Right atrium auricular region (tissue), 2 donors: ENCODE results near the gene GMDS. TPM values are rescaled to one million over a fixed set of nuclear protein-coding genes. Genes with fewer than 3 reads are reported as not detected.

Experiments used
- DNase-seq: peaks from one replicate; pipeline ENCODE4 v3.0.0-alpha.2; 2019; ENCODE audit warnings: low spot score
- H3K27ac ChIP-seq, 2 donors: fragments of 200-600 bp; sonication (generic); 1 replicate in 1 of 2; 2 replicates in 1 of 2; pipeline ENCODE4 v1.5.1; 2016 to 2019
- H3K27me3 ChIP-seq, 2 donors: fragments of 200-600 bp; sonication (generic); one replicate each; pipeline versions ENCODE4 v1.5.1 to v1.6.0; 2017 to 2019
- H3K36me3 ChIP-seq: fragments of 200-600 bp; sonication (generic); one replicate; pipeline ENCODE4 v1.5.1; 2016
- H3K4me1 ChIP-seq, 2 donors: fragments of 200-600 bp; sonication (generic); one replicate each; pipeline versions ENCODE4 v1.5.1 to v1.6.0; 2017 to 2019
- H3K4me3 ChIP-seq, 2 donors: fragments of 200-600 bp; sonication (generic); 1 replicate in 1 of 2; 2 replicates in 1 of 2; pipeline ENCODE4 v1.5.1; 2017 to 2019; ENCODE audit warnings: mild to moderate bottlenecking in 1 of 2, moderate library complexity in 1 of 2
- H3K9me3 ChIP-seq, 2 donors: fragments of 200-600 bp; sonication (generic); one replicate each; pipeline ENCODE4 v1.5.1; 2019
- total RNA-seq, 2 donors: library from RNA; depleted of rRNA; stranded (reverse); fragments of >200 nt; gene quantifications; one replicate each; pipeline ENCODE4 v1.1.0, GENCODE V29; 2016
- TF ChIP-seq, protein P1 (sequence below), 2 donors: fragments of 200-600 bp; sonication (generic); IDR thresholded peaks; one replicate each; pipeline ENCODE4 v1.5.1; 2019; ENCODE audit warnings: antibody characterized with exemption in 2 of 2

GMDS gene
- total RNA-seq, 2 donors from 2014 or later, result 11.1 to 11.8 TPM

DNA sequence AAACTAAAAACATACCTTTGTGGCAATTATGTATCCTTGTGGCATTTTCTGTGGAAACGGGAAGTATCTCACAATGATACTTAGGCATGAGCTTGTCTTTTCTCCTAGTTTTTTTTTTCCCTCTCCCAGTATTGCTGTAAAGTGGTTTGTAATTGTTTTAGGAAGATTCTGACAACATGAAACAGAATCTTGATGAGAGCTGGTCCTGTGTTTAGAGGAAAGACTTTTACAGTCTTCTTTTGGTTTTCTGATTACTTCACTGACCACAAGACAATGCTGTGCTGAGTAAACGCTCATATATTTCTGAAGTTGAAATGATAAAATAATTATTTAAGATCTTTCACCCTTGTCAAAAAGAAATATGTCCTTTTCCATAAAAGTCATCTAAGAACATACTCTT, 434.5 kb downstream of the GMDS start:
- Histone ChIP-seq H3K9me3 (no peaks in the 10 kb centered on the region), H3K27me3 (no peaks in the 10 kb centered on the region), H3K27ac (no peak overlapping the region), H3K4me3 (no peak overlapping the region), H3K4me1 (no peaks in the 10 kb centered on the region), H3K36me3 (no peaks in the 10 kb centered on the region)
- DNase-seq, result no peak
- TF ChIP-seq, protein P1, sequence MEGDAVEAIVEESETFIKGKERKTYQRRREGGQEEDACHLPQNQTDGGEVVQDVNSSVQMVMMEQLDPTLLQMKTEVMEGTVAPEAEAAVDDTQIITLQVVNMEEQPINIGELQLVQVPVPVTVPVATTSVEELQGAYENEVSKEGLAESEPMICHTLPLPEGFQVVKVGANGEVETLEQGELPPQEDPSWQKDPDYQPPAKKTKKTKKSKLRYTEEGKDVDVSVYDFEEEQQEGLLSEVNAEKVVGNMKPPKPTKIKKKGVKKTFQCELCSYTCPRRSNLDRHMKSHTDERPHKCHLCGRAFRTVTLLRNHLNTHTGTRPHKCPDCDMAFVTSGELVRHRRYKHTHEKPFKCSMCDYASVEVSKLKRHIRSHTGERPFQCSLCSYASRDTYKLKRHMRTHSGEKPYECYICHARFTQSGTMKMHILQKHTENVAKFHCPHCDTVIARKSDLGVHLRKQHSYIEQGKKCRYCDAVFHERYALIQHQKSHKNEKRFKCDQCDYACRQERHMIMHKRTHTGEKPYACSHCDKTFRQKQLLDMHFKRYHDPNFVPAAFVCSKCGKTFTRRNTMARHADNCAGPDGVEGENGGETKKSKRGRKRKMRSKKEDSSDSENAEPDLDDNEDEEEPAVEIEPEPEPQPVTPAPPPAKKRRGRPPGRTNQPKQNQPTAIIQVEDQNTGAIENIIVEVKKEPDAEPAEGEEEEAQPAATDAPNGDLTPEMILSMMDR (IDR thresholded peaks at IDR 0.05), result no peak

DNA sequence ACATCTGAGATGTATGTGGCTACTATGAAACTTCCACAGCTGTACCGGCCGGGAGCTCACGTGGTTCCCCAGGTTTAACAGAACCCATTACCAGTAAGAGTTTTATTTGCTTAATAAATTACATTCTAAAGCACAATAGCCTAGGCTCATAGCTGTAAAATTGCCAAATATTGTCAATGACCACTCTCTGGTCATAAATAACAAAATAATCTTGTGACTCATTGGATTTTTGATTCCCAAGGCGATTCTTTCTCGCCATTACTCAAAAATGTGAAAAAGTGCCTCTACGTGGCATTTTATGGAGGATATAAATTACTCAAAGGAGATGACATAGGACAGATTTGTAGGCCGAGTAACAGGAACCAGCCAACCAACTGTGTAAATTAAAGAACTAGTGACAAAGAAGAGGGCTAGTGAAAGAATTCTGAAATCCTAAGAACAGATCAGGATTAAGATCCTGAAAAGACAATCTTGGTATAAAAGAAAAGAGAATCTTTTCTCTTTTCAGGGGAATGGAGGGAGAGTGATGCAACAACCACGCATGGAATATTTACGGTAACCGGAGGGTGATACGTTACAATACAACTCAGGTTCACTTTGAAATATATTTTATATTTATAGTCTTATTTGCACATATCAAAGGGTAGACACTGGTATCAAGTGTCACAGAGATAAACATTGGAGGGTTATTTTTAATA, 436.0 kb downstream of the GMDS start:
- Histone ChIP-seq H3K27me3 (no peaks in the 10 kb centered on the region), H3K4me1 (no peaks in the 10 kb centered on the region), H3K27ac (no peak overlapping the region), H3K36me3 (no peaks in the 10 kb centered on the region), H3K9me3 (no peaks in the 10 kb centered on the region), H3K4me3 (no peak overlapping the region)
- no peak for DNase-seq
- TF ChIP-seq, protein P1 (IDR thresholded peaks at IDR 0.05), result no peak

DNA sequence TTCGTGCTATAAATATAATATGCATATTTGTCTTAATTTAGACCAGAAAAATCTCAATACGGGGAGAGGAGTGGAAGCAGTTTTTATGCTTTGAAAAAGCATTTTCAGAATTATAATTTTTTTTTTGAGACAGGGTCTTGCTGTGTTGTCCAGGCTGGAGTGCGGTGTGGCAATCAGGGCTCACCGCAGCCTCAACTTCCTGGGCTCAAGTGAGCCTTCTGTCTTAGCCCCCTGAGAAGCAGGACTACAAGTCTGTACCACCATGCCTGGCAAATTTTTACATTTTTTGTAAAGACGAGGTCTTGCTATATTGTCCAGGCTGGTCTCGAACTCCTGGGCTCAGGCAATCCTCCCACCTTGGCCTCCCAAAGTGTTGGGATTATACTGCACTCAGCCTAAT, 438.5 kb downstream of the GMDS start:
- Histone ChIP-seq H3K9me3 (no peaks in the 10 kb centered on the region), H3K4me3 (no peak overlapping the region), H3K27me3 (no peaks in the 10 kb centered on the region), H3K27ac (no peak overlapping the region), H3K4me1 (no peaks in the 10 kb centered on the region), H3K36me3 (no peaks in the 10 kb centered on the region)
- TF ChIP-seq, protein P1 (IDR thresholded peaks at IDR 0.05), result no peak
- no peak for DNase-seq

DNA sequence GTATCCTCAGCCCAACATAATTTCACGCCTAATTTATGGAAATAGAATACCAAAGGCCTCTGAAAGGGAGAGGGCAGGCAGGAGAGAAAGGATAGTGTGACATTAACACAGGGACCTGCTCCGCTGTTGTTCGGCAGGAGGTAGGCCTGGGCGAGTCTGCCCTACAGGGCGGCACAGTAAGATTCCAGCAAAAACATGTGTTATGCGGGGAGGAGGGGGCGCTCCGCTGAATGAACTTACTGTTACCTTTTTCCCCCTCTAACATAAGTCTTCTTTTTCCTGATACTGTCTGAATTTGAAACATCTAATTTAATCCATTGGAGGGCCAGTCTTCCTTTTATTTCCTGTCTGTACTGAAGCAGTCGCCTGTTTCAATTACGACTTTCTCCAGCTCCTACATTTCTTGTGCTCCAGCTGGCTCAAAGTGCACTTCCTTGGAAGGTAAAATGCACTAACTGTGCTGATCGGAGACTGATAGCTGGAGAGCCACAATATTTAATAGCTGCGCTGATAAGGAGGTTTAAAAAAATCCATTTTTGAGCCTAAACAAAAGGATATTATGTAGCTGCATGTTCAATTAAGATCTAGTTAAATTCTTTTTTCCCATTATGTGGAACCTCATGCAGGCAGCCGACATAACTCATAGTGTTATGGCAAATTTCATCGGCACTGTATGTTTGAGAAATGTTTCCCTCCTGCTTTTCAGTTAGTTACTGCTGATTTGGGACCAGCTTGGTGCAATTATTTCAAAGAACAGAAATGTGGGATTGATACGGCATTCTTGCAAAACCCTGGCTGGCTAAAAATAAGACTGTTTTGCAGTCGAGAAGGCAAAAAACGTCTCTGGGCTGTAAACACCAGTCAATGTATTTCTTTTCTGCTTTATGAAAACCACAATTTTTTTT, 442.7 kb downstream of the GMDS start:
- no peak for DNase-seq
- Histone ChIP-seq H3K36me3 (no peaks in the 10 kb centered on the region), H3K27me3 (no peaks in the 10 kb centered on the region), H3K4me1 (peaks cover 0 to 7% of the 10 kb centered on the region in 2 donors), H3K4me3 (no peak overlapping the region), H3K27ac (no peak overlapping the region), H3K9me3 (no peaks in the 10 kb centered on the region)
- TF ChIP-seq, protein P1 (IDR thresholded peaks at IDR 0.05), result no peak

DNA sequence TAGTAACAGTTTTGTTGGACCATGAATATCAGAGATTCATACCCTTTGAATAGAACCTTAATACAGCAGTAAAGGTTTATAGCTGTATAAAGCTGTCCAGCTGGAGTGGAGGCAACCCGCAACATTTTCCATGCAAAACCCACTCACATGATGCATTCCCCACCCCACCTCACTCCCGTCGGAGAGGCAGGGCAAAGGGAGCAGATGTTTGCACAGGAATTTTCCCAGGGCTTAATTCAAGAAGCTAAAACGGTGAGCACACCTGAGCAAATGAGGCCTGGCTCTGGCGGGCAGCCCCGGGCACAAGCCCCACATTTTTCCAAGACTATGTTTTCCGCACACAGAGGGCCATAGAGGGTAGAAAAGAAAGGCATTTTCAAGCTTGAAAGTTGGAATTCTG, 444.0 kb downstream of the GMDS start:
- no peaks in the 10 kb centered on the region for H3K27me3 ChIP-seq

More for the DNA sequence above, 444.0 kb downstream of the GMDS start:
- H3K4me3 ChIP-seq, result no peak overlapping the region
- H3K36me3 ChIP-seq, result no peaks in the 10 kb centered on the region
- TF ChIP-seq, protein P1 (IDR thresholded peaks at IDR 0.05), result no peak
- DNase-seq, result no peak
- peaks cover 0 to 11% of the 10 kb centered on the region in 2 donors for H3K4me1 ChIP-seq
- H3K9me3 ChIP-seq, result no peaks in the 10 kb centered on the region
- H3K27ac ChIP-seq, result no peak overlapping the region
